SK-N-SH (cell line): ENCODE results near the gene TRIP10.

Source experiments
- CHD2 ChIP-seq: fragments of 150-350 bp; IDR thresholded peaks from 2 replicates; pipeline ENCODE4 v1.6.1; 2018; ENCODE audit warnings: low read length; ENCODE audit not compliant: partially characterized antibody
- CTCF ChIP-seq: fragments of 200-600 bp; sonication (generic); IDR thresholded peaks from 2 replicates; pipeline ENCODE4 v1.6.1; 2017; ENCODE audit warnings: antibody characterized with exemption, mild to moderate bottlenecking, moderate library complexity
- FOSL2 ChIP-seq: IDR thresholded peaks from 2 replicates; pipeline ENCODE4 v1.4.0; 2012; ENCODE audit warnings: low read depth, mild to moderate bottlenecking, moderate library complexity, borderline replicate concordance
- GABPA ChIP-seq: IDR thresholded peaks from 2 replicates; pipeline ENCODE4 v1.4.0; 2012; ENCODE audit warnings: low read depth, mild to moderate bottlenecking
- POLR2AphosphoS5 ChIP-seq: IDR thresholded peaks from 2 replicates; pipeline ENCODE4 v1.6.1; 2012; ENCODE audit warnings: low read depth, low read length
- REST ChIP-seq: IDR thresholded peaks from 2 replicates; pipeline ENCODE4 v1.6.1; 2012; ENCODE audit warnings: mild to moderate bottlenecking, low read depth, low read length, moderate library complexity
- SIN3A ChIP-seq: IDR thresholded peaks from 2 replicates; pipeline ENCODE4 v1.6.1; 2012; ENCODE audit warnings: low read depth, mild to moderate bottlenecking, low read length, moderate library complexity, borderline replicate concordance
- TCF12 ChIP-seq: IDR thresholded peaks from 2 replicates; pipeline ENCODE4 v1.4.0; 2012
- TEAD4 ChIP-seq: IDR thresholded peaks from 2 replicates; pipeline ENCODE4 v1.4.0; 2012; ENCODE audit warnings: mild to moderate bottlenecking, borderline replicate concordance; ENCODE audit not compliant: insufficient read depth
- USF2 ChIP-seq: fragments of 150-350 bp; IDR thresholded peaks from 2 replicates; pipeline ENCODE4 v1.6.1; 2017; ENCODE audit warnings: antibody characterized with exemption, low read length, low read depth, borderline replicate concordance
- YY1 ChIP-seq: IDR thresholded peaks from 2 replicates; pipeline ENCODE4 v1.4.0; 2012; ENCODE audit warnings: low read depth, mild to moderate bottlenecking

GRCh38 chr19:6716610-6716970 is 22.9 kb upstream of the TRIP10 start:
- no peak for TF ChIP-seq CTCF
- TF ChIP-seq GABPA: no peak
- TF ChIP-seq REST: no peak
- TF ChIP-seq FOSL2: no peak
- no peak for TF ChIP-seq SIN3A
- TF ChIP-seq USF2: no peak
- no peak for TF ChIP-seq TEAD4
- no peak for TF ChIP-seq YY1
- TF ChIP-seq POLR2AphosphoS5: no peak
- no peak for TF ChIP-seq TCF12
- TF ChIP-seq CHD2: no peak
